HepG2 (cell line): Measurements from ENCODE around the gene ZNF783. TPM values are rescaled to one million over a fixed set of nuclear protein-coding genes. Genes with fewer than 3 reads are reported as not detected.
A peak's percentile ranks its signal among the peaks of the same experiment; 100 is the strongest.

Source experiments
- ATM ChIP-seq: fragments of 450-650 bp; IDR thresholded peaks from 2 replicates; pipeline ENCODE4 v1.7.1; 2017; ENCODE audit warnings: mild to moderate bottlenecking, borderline replicate concordance
- CBX2 ChIP-seq, 2 experiments: fragments of 200-600 bp in 1 of 2; sonication (generic); formaldehyde crosslinking in 1 of 2; IDR thresholded peaks; 2 replicates each; pipeline versions ENCODE4 v1.7.0 to v1.8.1; 2018 to 2022; ENCODE audit warnings: low read depth in 2 of 2, low read length in 1 of 2, mild to moderate bottlenecking in 1 of 2, missing genetic modification reagents in 1 of 2
- EED ChIP-seq: sonication (generic); formaldehyde crosslinking; IDR thresholded peaks from 2 replicates; pipeline ENCODE4 v1.5.0; 2020; ENCODE audit warnings: mild to moderate bottlenecking, missing genetic modification reagents
- ELF3 ChIP-seq: IDR thresholded peaks from 2 replicates; pipeline ENCODE4 v1.6.1; 2016; ENCODE audit warnings: missing genetic modification reagents, missing compliant biosample characterization
- FOXJ3 ChIP-seq: sonication (generic); formaldehyde crosslinking; IDR thresholded peaks from 2 replicates; pipeline ENCODE4 v1.4.0; 2020; ENCODE audit warnings: missing genetic modification reagents, mild to moderate bottlenecking, borderline replicate concordance
- JUNB ChIP-seq: sonication (generic); formaldehyde crosslinking; IDR thresholded peaks from 2 replicates; pipeline ENCODE4 v1.8.0; 2022; ENCODE audit warnings: missing genetic modification reagents, mild to moderate bottlenecking, borderline replicate concordance
- RARG ChIP-seq: sonication (generic); formaldehyde crosslinking; IDR thresholded peaks from 2 replicates; pipeline ENCODE4 v1.4.0; 2020; ENCODE audit warnings: low read depth, mild to moderate bottlenecking, missing genetic modification reagents
- RBFOX2 ChIP-seq: fragments of 200-400 bp; formaldehyde crosslinking; IDR thresholded peaks from 2 replicates; pipeline ENCODE4 v1.6.1; 2017; ENCODE audit warnings: low read depth, mild to moderate bottlenecking, low read length
- RBM22 ChIP-seq: fragments of 200-400 bp; formaldehyde crosslinking; optimal IDR thresholded peaks from 2 replicates; pipeline ENCODE3; 2017; ENCODE audit warnings: mild to moderate bottlenecking, low read length, moderate library complexity
- ZBTB3 ChIP-seq: sonication (generic); formaldehyde crosslinking; IDR thresholded peaks from 2 replicates; pipeline ENCODE4 v1.4.0; 2020; ENCODE audit warnings: low read depth, mild to moderate bottlenecking, moderate library complexity, missing genetic modification reagents, borderline replicate concordance
- ZFP1 ChIP-seq: IDR thresholded peaks from 2 replicates; pipeline ENCODE4 v1.6.1; 2016
- ZNF343 ChIP-seq: sonication (generic); formaldehyde crosslinking; IDR thresholded peaks from 2 replicates; pipeline ENCODE4 v1.4.0; 2020; ENCODE audit warnings: mild to moderate bottlenecking, missing genetic modification reagents
- ZNF577 ChIP-seq: sonication (generic); formaldehyde crosslinking; IDR thresholded peaks from 2 replicates; pipeline ENCODE4 v1.4.0; 2020; ENCODE audit warnings: mild to moderate bottlenecking, low read depth, missing genetic modification reagents, borderline replicate concordance
- ZNF790 ChIP-seq: sonication (generic); formaldehyde crosslinking; IDR thresholded peaks from 2 replicates; pipeline ENCODE4 v1.8.0; 2022; ENCODE audit warnings: missing genetic modification reagents, mild to moderate bottlenecking, borderline replicate concordance
- polyA plus RNA-seq, 8 experiments: library from polyadenylated mRNA; depleted of rRNA in 3 of 8; stranded (reverse) in 7 of 8; unstranded in 1 of 8; fragments of >200 nt; fragmentation: Illumina TruSeq in 4 of 8; extraction: Trizol in 4 of 8; gene quantifications; 2 replicates each; pipeline versions ENCODE4 v1.2.1 to v1.2.3, GENCODE V29; 2011 to 2016; ENCODE audit warnings: low read depth in 4 of 8, missing spikeins in 1 of 8, mixed read lengths in 1 of 8; ENCODE audit not compliant: insufficient read depth in 1 of 8
- total RNA-seq, 5 experiments: library from RNA; depleted of rRNA; stranded (reverse); fragments of >200 nt; fragmentation: Illumina TruSeq; extraction: Trizol; gene quantifications; 2 replicates each; pipeline ENCODE4 v1.2.3, GENCODE V29; 2016; ENCODE audit warnings: low read depth in 1 of 5
- TF ChIP-seq, protein P1 (sequence below): sonication (generic); formaldehyde crosslinking; IDR thresholded peaks from 2 replicates; pipeline ENCODE4 v1.9.0; 2022; ENCODE audit warnings: low read depth, missing genetic modification reagents
- TF ChIP-seq, protein P2 (sequence below): sonication (generic); formaldehyde crosslinking; IDR thresholded peaks from 2 replicates; pipeline ENCODE4 v1.5.0; 2020; ENCODE audit warnings: missing genetic modification reagents
- TF ChIP-seq, protein P3 (sequence below), 2 experiments: IDR thresholded peaks; 2 replicates each; pipeline ENCODE4 v1.6.1; 2011 to 2012; ENCODE audit warnings: low read length in 2 of 2, borderline replicate concordance in 1 of 2, low read depth in 1 of 2, mild to moderate bottlenecking in 1 of 2, moderate library complexity in 1 of 2
- TF ChIP-seq, protein P4 (sequence below): sonication (generic); formaldehyde crosslinking; IDR thresholded peaks from 2 replicates; pipeline ENCODE4 v1.5.1; 2020; ENCODE audit warnings: mild to moderate bottlenecking, missing genetic modification reagents, moderate library complexity
- TF ChIP-seq, protein P5 (sequence below): sonication (generic); formaldehyde crosslinking; IDR thresholded peaks from 2 replicates; pipeline ENCODE4 v1.5.0; 2020; ENCODE audit warnings: missing genetic modification reagents

The ZNF783 gene
- total and polyA plus RNA-seq, 2 of the 13 experiments (the other 11 are each of a cell fraction or from before 2014, with no cell fraction given), result 4.1 to 5.2 TPM

GRCh38 chr7:149261829-149262617, at the start of gene ZNF783 (continued):
- TF ChIP-seq, protein P1, sequence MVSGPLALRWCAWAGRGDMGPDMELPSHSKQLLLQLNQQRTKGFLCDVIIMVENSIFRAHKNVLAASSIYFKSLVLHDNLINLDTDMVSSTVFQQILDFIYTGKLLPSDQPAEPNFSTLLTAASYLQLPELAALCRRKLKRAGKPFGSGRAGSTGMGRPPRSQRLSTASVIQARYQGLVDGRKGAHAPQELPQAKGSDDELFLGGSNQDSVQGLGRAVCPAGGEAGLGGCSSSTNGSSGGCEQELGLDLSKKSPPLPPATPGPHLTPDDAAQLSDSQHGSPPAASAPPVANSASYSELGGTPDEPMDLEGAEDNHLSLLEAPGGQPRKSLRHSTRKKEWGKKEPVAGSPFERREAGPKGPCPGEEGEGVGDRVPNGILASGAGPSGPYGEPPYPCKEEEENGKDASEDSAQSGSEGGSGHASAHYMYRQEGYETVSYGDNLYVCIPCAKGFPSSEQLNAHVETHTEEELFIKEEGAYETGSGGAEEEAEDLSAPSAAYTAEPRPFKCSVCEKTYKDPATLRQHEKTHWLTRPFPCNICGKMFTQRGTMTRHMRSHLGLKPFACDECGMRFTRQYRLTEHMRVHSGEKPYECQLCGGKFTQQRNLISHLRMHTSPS (CRISPR knock-in tag), result no peak
- TF ChIP-seq RBFOX2 (peak; percentile 89), ZFP1 (CRISPR knock-in tag) (no peak), RBM22 (no peak), FOXJ3 (CRISPR knock-in tag) (no peak), EED (CRISPR knock-in tag) (no peak), ZNF343 (CRISPR knock-in tag) (no peak), JUNB (peak; percentile 36; the same call in 1 of the 2 replicates), RARG (no peak), CBX2 (IDR thresholded peaks at IDR 0.05; ENCODE audit: low read depth, low read length) (no peak), CBX2 (CRISPR knock-in tag; IDR thresholded peaks at IDR 0.05; ENCODE audit: low read depth) (no peak), ELF3 (CRISPR knock-in tag) (peak; percentile 57), ATM (no peak), ZNF790 (peak; percentile 99; the same call in 1 of the 2 replicates), ZNF577 (no peak), ZBTB3 (CRISPR knock-in tag) (no peak)
- TF ChIP-seq, protein P2, sequence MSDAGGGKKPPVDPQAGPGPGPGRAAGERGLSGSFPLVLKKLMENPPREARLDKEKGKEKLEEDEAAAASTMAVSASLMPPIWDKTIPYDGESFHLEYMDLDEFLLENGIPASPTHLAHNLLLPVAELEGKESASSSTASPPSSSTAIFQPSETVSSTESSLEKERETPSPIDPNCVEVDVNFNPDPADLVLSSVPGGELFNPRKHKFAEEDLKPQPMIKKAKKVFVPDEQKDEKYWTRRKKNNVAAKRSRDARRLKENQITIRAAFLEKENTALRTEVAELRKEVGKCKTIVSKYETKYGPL (CRISPR knock-in tag), result 0 out of 2 replicates have a peak, but pooled peaks have one; percentile 25
- TF ChIP-seq, protein P3, sequence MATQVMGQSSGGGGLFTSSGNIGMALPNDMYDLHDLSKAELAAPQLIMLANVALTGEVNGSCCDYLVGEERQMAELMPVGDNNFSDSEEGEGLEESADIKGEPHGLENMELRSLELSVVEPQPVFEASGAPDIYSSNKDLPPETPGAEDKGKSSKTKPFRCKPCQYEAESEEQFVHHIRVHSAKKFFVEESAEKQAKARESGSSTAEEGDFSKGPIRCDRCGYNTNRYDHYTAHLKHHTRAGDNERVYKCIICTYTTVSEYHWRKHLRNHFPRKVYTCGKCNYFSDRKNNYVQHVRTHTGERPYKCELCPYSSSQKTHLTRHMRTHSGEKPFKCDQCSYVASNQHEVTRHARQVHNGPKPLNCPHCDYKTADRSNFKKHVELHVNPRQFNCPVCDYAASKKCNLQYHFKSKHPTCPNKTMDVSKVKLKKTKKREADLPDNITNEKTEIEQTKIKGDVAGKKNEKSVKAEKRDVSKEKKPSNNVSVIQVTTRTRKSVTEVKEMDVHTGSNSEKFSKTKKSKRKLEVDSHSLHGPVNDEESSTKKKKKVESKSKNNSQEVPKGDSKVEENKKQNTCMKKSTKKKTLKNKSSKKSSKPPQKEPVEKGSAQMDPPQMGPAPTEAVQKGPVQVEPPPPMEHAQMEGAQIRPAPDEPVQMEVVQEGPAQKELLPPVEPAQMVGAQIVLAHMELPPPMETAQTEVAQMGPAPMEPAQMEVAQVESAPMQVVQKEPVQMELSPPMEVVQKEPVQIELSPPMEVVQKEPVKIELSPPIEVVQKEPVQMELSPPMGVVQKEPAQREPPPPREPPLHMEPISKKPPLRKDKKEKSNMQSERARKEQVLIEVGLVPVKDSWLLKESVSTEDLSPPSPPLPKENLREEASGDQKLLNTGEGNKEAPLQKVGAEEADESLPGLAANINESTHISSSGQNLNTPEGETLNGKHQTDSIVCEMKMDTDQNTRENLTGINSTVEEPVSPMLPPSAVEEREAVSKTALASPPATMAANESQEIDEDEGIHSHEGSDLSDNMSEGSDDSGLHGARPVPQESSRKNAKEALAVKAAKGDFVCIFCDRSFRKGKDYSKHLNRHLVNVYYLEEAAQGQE (IDR thresholded peaks at IDR 0.05; ENCODE audit: borderline replicate concordance in 1 of 2, low read depth in 1 of 2, low read length in 2 of 2), result no peak
- TF ChIP-seq, protein P4, sequence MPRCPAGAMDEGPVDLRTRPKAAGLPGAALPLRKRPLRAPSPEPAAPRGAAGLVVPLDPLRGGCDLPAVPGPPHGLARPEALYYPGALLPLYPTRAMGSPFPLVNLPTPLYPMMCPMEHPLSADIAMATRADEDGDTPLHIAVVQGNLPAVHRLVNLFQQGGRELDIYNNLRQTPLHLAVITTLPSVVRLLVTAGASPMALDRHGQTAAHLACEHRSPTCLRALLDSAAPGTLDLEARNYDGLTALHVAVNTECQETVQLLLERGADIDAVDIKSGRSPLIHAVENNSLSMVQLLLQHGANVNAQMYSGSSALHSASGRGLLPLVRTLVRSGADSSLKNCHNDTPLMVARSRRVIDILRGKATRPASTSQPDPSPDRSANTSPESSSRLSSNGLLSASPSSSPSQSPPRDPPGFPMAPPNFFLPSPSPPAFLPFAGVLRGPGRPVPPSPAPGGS (CRISPR knock-in tag), result peak; percentile 93
- TF ChIP-seq, protein P5, sequence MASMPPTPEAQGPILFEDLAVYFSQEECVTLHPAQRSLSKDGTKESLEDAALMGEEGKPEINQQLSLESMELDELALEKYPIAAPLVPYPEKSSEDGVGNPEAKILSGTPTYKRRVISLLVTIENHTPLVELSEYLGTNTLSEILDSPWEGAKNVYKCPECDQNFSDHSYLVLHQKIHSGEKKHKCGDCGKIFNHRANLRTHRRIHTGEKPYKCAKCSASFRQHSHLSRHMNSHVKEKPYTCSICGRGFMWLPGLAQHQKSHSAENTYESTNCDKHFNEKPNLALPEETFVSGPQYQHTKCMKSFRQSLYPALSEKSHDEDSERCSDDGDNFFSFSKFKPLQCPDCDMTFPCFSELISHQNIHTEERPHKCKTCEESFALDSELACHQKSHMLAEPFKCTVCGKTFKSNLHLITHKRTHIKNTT (CRISPR knock-in tag), result no peak
